Measurements from ENCODE around the gene PLD1. TPM values are rescaled to one million over a fixed set of nuclear protein-coding genes. Genes with fewer than 3 reads are reported as not detected.

The PLD1 gene
- total and polyA plus RNA-seq, 4 donors, result 4.9 to 31.5 (median 18.6) TPM

DNA sequence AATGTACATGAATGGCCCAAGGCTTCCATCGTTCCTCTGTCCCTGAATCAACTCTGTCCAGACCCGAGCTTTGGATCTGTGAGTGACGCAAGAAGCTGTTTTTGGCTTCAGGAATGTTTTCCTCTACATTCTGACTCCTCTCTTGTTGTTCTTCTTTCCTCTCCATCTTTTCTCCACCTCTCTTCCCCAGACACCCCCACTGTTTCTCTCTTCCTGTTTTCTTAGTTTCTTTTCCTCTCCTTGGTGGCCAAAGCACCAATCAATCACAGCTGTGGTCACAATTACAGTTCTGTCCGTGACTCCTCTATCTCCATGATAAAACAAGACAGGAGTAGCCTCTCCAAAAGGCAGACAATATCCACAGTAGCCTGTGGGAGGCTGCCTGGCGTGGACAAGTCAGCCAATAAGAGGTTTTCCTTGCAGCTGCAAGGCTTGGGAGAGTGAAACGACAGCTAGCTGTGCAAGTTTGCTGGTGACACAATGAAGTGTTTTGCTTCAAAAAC is 28.0 kb upstream of the PLD1 start (continued):
- TF ChIP-seq SP1 (IDR thresholded peaks at IDR 0.05), result peak; percentile 71

DNA sequence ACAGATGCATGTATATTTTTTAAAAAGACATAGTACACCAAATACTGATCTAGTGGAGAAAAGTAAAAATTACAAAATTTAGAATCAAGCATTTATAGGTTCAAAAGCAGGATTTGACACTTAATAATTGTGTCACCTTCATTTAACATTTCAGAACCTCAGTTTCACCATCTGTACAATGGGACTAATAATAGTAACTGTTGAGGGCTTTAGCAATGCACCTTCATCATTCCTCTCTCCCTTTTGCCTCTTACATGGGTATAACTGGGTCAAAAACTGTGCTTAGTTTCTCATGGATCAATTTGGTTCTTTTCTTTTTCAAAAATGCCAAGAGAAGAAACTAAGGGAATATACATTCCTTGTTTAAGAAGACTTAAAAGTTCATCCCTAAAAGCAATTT is 27.4 kb upstream of the PLD1 start:
- TF ChIP-seq, protein P1, sequence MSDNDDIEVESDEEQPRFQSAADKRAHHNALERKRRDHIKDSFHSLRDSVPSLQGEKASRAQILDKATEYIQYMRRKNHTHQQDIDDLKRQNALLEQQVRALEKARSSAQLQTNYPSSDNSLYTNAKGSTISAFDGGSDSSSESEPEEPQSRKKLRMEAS (IDR thresholded peaks at IDR 0.05), result peak; percentile 6
- TF ChIP-seq RXRA (IDR thresholded peaks at IDR 0.05), result no peak
- TF ChIP-seq HNF4A (conservative IDR thresholded peaks at IDR 0.05), result no peak
- no peak for TF ChIP-seq HNF4G (IDR thresholded peaks at IDR 0.05)
- TF ChIP-seq FOXA1 (IDR thresholded peaks at IDR 0.05), result no peak
- TF ChIP-seq SP1 (IDR thresholded peaks at IDR 0.05), result no peak
- no peak for TF ChIP-seq JUND (IDR thresholded peaks at IDR 0.05)
- TF ChIP-seq NR2F2 (IDR thresholded peaks at IDR 0.05), result no peak
- TF ChIP-seq CTCF (IDR thresholded peaks at IDR 0.05; ENCODE audit: low read depth, low read length, missing input control), result no peak
- H3K9me3 ChIP-seq (ENCODE audit: control insufficient read depth in 4 of 4, low read length in 3 of 4), result no peaks in the 10 kb centered on the region
- no peak for DNase-seq (ENCODE audit: low spot score)
- H3K27me3 ChIP-seq (ENCODE audit: control insufficient read depth in 4 of 4, insufficient read depth in 4 of 4, low read length in 3 of 4), result no peaks in the 10 kb centered on the region
- H3K4me3 ChIP-seq (ENCODE audit: low read depth in 1 of 3, low read length in 3 of 3), result no peak overlapping the region
- H3K27ac ChIP-seq (ENCODE audit: low read depth in 1 of 2, low read length in 2 of 2), result peak overlapping the region; percentile 84 to 85
- H3K9ac ChIP-seq (ENCODE audit: low read depth in 1 of 2, low read length in 2 of 2), result no peak overlapping the region
- no peaks in the 10 kb centered on the region for H3K36me3 ChIP-seq (ENCODE audit: control insufficient read depth in 4 of 4, insufficient read depth in 3 of 4, low read depth in 1 of 4, low read length in 3 of 4)
- H3K4me1 ChIP-seq (ENCODE audit: control insufficient read depth in 4 of 4, insufficient read depth in 4 of 4, low read length in 3 of 4), result peaks cover 3 to 77% (median 66%) of the 10 kb centered on the region in 4 donors

DNA sequence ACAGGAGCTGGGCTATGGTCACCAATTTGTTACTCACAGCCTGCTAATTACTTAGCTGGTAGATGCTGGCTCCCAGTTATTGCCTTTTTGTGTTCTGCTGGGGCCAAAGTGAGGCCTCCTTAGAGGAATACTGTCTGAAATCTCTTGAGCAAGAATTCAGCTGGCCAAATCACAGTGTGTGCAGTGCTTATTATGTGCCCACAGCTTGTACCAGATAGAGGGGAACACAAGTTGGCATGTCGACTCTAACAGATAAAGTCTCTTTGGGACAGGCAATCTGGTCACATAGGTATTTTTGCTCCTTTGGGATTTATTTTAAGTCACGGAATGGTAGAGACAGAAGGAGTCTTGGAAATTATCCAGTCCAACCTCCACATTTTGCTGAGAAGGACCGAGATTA is 26.6 kb upstream of the PLD1 start:
- Histone ChIP-seq H3K4me3 (ENCODE audit: low read depth in 1 of 3, low read length in 3 of 3) (no peak overlapping the region), H3K4me1 (ENCODE audit: control insufficient read depth in 4 of 4, insufficient read depth in 4 of 4, low read length in 3 of 4) (peaks cover 3 to 80% (median 62%) of the 10 kb centered on the region in 4 donors), H3K27ac (ENCODE audit: low read depth in 1 of 2, low read length in 2 of 2) (no peak overlapping the region), H3K27me3 (ENCODE audit: control insufficient read depth in 4 of 4, insufficient read depth in 4 of 4, low read length in 3 of 4) (no peaks in the 10 kb centered on the region), H3K36me3 (ENCODE audit: control insufficient read depth in 4 of 4, insufficient read depth in 3 of 4, low read depth in 1 of 4, low read length in 3 of 4) (no peaks in the 10 kb centered on the region), H3K9me3 (ENCODE audit: control insufficient read depth in 4 of 4, low read length in 3 of 4) (no peaks in the 10 kb centered on the region), H3K9ac (ENCODE audit: low read depth in 1 of 2, low read length in 2 of 2) (no peak overlapping the region)
- TF ChIP-seq JUND (IDR thresholded peaks at IDR 0.05), result no peak
- TF ChIP-seq CTCF (IDR thresholded peaks at IDR 0.05; ENCODE audit: low read depth, low read length, missing input control), result no peak
- TF ChIP-seq FOXA1 (IDR thresholded peaks at IDR 0.05), result no peak
- TF ChIP-seq RAD21 (IDR thresholded peaks at IDR 0.05), result no peak
- TF ChIP-seq HNF4A (conservative IDR thresholded peaks at IDR 0.05), result no peak
- TF ChIP-seq TAF1 (conservative IDR thresholded peaks at IDR 0.05), result no peak
- DNase-seq (ENCODE audit: low spot score), result no peak
- WGBS, result 95% methylated on average over 3 of the region's 3 CpGs

DNA sequence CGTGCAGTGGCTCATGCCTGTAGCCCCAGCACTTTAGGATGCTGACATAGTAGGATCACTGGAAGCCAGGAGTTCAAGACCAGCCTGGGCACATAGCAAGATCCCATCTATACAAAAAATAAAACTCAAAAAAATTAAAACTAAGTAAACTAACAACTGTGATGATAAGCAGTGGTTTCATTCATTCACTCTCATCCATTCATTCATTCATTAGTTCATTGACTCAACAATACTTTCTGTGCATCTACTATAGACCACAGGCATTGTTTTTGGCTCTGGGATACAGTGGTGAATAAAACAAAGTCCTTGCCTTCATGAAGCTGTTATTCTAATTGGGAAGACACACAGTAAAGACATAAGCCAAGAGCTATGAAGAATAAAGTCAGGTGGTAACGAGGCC is 25.3 kb upstream of the PLD1 start:
- H3K9me3 ChIP-seq (ENCODE audit: control insufficient read depth in 4 of 4, low read length in 3 of 4), result no peaks in the 10 kb centered on the region
- WGBS, result 88% methylated on average over 2 of the region's 2 CpGs
- H3K27ac ChIP-seq (ENCODE audit: low read depth in 1 of 2, low read length in 2 of 2), result peak overlapping the region; percentile 7 to 14
- peaks cover 1 to 68% (median 50%) of the 10 kb centered on the region in 4 donors for H3K4me1 ChIP-seq (ENCODE audit: control insufficient read depth in 4 of 4, insufficient read depth in 4 of 4, low read length in 3 of 4)
- no peak overlapping the region for H3K4me3 ChIP-seq (ENCODE audit: low read depth in 1 of 3, low read length in 3 of 3)
- H3K9ac ChIP-seq (ENCODE audit: low read depth in 1 of 2, low read length in 2 of 2), result no peak overlapping the region
- TF ChIP-seq TAF1 (conservative IDR thresholded peaks at IDR 0.05) (no peak), FOXA1 (IDR thresholded peaks at IDR 0.05) (no peak)
- H3K36me3 ChIP-seq (ENCODE audit: control insufficient read depth in 4 of 4, insufficient read depth in 3 of 4, low read depth in 1 of 4, low read length in 3 of 4), result no peaks in the 10 kb centered on the region
- H3K27me3 ChIP-seq (ENCODE audit: control insufficient read depth in 4 of 4, insufficient read depth in 4 of 4, low read length in 3 of 4), result no peaks in the 10 kb centered on the region
- no peak for DNase-seq (ENCODE audit: low spot score)
